Ovary (tissue), 3 donors: ENCODE results near the gene ANKRD27.

Experiments
- CTCF ChIP-seq, 3 donors: fragments of 450-650 bp in 2 of 3; fragments of 200-600 bp in 1 of 3; IDR thresholded peaks; one replicate each; pipeline versions ENCODE4 v1.5.1 to v1.8.0; 2016 to 2022; ENCODE audit warnings: antibody characterized with exemption in 3 of 3, mild to moderate bottlenecking in 1 of 3
- EP300 ChIP-seq: sonication (generic); formaldehyde crosslinking; IDR thresholded peaks from one replicate; pipeline ENCODE4 v1.6.1; 2017; ENCODE audit warnings: antibody characterized with exemption
- POLR2A ChIP-seq: fragments of 450-650 bp; IDR thresholded peaks from one replicate; pipeline ENCODE4 v1.6.1; 2017; ENCODE audit warnings: antibody characterized with exemption, mild to moderate bottlenecking, moderate library complexity
- donor health status: DM: no; HTN: no; CAD: no.

- TF ChIP-seq CTCF (IDR thresholded peaks at IDR 0.05) (no peak), EP300 (no peak), POLR2A (no peak)
Observed at GRCh38 chr19:32671883-32672593, 2.9 kb downstream of the ANKRD27 start.
